Peyer's patch (tissue), 4 donors: Measurements from ENCODE around the gene FBXO40. TPM values are rescaled to one million over a fixed set of nuclear protein-coding genes. Genes with fewer than 3 reads are reported as not detected.

Source experiments
- DNase-seq, 3 donors: peaks; one replicate each; pipeline ENCODE4 v3.0.0-alpha.2; 2017 to 2019
- H3K27ac ChIP-seq, 4 donors: fragments of 200-600 bp; sonication (generic); one replicate each; pipeline ENCODE4 v1.5.1; 2016 to 2019
- H3K27me3 ChIP-seq, 2 donors: fragments of 200-600 bp; sonication (generic); one replicate each; pipeline ENCODE4 v1.5.1; 2019
- H3K36me3 ChIP-seq, 3 donors: fragments of 200-600 bp; sonication (generic); one replicate each; pipeline ENCODE4 v1.5.1; 2016 to 2019
- H3K4me1 ChIP-seq, 4 donors: fragments of 200-600 bp; sonication (generic); one replicate each; pipeline ENCODE4 v1.5.1; 2016 to 2019
- H3K4me3 ChIP-seq, 4 donors: fragments of 200-600 bp; sonication (generic); 1 replicate in 3 of 4; 2 replicates in 1 of 4; pipeline ENCODE4 v1.5.1; 2016 to 2019; ENCODE audit warnings: mild to moderate bottlenecking in 1 of 4
- H3K9me3 ChIP-seq, 4 donors: fragments of 200-600 bp; sonication (generic); one replicate each; pipeline ENCODE4 v1.5.1; 2016 to 2019; ENCODE audit warnings: mild to moderate bottlenecking in 1 of 4
- CTCF ChIP-seq, 6 experiments: fragments of 450-650 bp in 4 of 6; fragments of 200-600 bp in 2 of 6; sonication (generic) in 1 of 6; IDR thresholded peaks; one replicate each; pipeline ENCODE4 v1.5.1; 2017 to 2019; ENCODE audit warnings: antibody characterized with exemption in 6 of 6, mild to moderate bottlenecking in 3 of 6, moderate library complexity in 1 of 6
- POLR2A ChIP-seq, 2 donors: fragments of 450-650 bp; IDR thresholded peaks; one replicate each; pipeline ENCODE4 v1.5.1; 2017; ENCODE audit warnings: antibody characterized with exemption in 2 of 2, mild to moderate bottlenecking in 2 of 2, moderate library complexity in 2 of 2
- total RNA-seq, 4 donors: library from RNA; depleted of rRNA; stranded (reverse); fragments of >200 nt; gene quantifications; one replicate each; pipeline ENCODE4 v1.1.0, GENCODE V29; 2016

FBXO40 gene
- total RNA-seq, 4 donors from 2014 or later = not detected

GRCh38 chr3:121648219-121648958 is 55.2 kb downstream of the FBXO40 start:
- no peak for TF ChIP-seq CTCF (IDR thresholded peaks at IDR 0.05)
- no peak for TF ChIP-seq POLR2A (IDR thresholded peaks at IDR 0.05)
- Histone ChIP-seq H3K36me3 (no peaks in the 10 kb centered on the region), H3K9me3 (no peaks in the 10 kb centered on the region), H3K27ac (no peak overlapping the region), H3K4me3 (no peak overlapping the region), H3K27me3 (no peaks in the 10 kb centered on the region), H3K4me1 (no peaks in the 10 kb centered on the region)
- no peak for DNase-seq

- Histone ChIP-seq H3K27me3 (no peaks in the 10 kb centered on the region), H3K27ac (no peak overlapping the region), H3K9me3 (no peaks in the 10 kb centered on the region), H3K36me3 (no peaks in the 10 kb centered on the region), H3K4me1 (peaks cover 0 to 4% (median 0%) of the 10 kb centered on the region in 4 donors), H3K4me3 (no peak overlapping the region)
- TF ChIP-seq POLR2A (IDR thresholded peaks at IDR 0.05) = no peak
- no peak for TF ChIP-seq CTCF (IDR thresholded peaks at IDR 0.05)
- no peak for DNase-seq
Observed at GRCh38 chr3:121649645-121650044, 56.5 kb downstream of the FBXO40 start.

GRCh38 chr3:121651684-121652083 is 58.5 kb downstream of the FBXO40 start:
- DNase-seq = no peak
- Histone ChIP-seq H3K27ac (no peak overlapping the region), H3K4me3 (no peak overlapping the region), H3K9me3 (no peaks in the 10 kb centered on the region), H3K27me3 (no peaks in the 10 kb centered on the region), H3K4me1 (peaks cover 0 to 7% (median 0%) of the 10 kb centered on the region in 4 donors), H3K36me3 (peaks cover 0 to 4% (median 0%) of the 10 kb centered on the region in 3 donors)
- no peak for TF ChIP-seq CTCF (IDR thresholded peaks at IDR 0.05)

GRCh38 chr3:121654493-121655385 is 61.6 kb downstream of the FBXO40 start:
- no peak for DNase-seq
- no peak overlapping the region for H3K4me3 ChIP-seq
- no peaks in the 10 kb centered on the region for H3K27me3 ChIP-seq
- H3K36me3 ChIP-seq = peaks cover 0 to 4% (median 0%) of the 10 kb centered on the region in 3 donors
- H3K9me3 ChIP-seq = no peaks in the 10 kb centered on the region
- peaks cover 0 to 9% (median 2%) of the 10 kb centered on the region in 4 donors for H3K4me1 ChIP-seq
- peak overlapping the region in 1 of 4 donors; percentile 26 for H3K27ac ChIP-seq
- TF ChIP-seq POLR2A (IDR thresholded peaks at IDR 0.05) = no peak
- no peak for TF ChIP-seq CTCF (IDR thresholded peaks at IDR 0.05)

- no peaks in the 10 kb centered on the region for H3K27me3 ChIP-seq
- peak overlapping the region in 1 of 4 donors; percentile 31 for H3K4me3 ChIP-seq
- no peak for TF ChIP-seq CTCF (IDR thresholded peaks at IDR 0.05)
- peaks cover 0 to 20% (median 0%) of the 10 kb centered on the region in 3 donors for H3K36me3 ChIP-seq
- H3K4me1 ChIP-seq = peaks cover 0 to 9% (median 2%) of the 10 kb centered on the region in 4 donors
- no peaks in the 10 kb centered on the region for H3K9me3 ChIP-seq
- no peak for DNase-seq
- peak overlapping the region in 2 of 4 donors; percentile 81 to 88 for H3K27ac ChIP-seq
Observed at GRCh38 chr3:121658716-121659435, 65.7 kb downstream of the FBXO40 start.
